Measurements from ENCODE around the gene MRTO4.
"Not testable (repeated sequence)": the region's sequence is repeated elsewhere in the genome, so short reads cannot be mapped to it uniquely, and the experiment has no call there.

- TF ChIP-seq CEBPB (IDR thresholded peaks at IDR 0.05; ENCODE audit: low read depth); POLR2AphosphoS5 (IDR thresholded peaks at IDR 0.05; ENCODE audit: low read depth, low read length); CTCF (IDR thresholded peaks at IDR 0.05 in 2 of 3, conservative IDR thresholded peaks at IDR 0.05 in 1 of 3; ENCODE audit: borderline replicate concordance in 1 of 3, insufficient read depth in 1 of 3, low read depth in 2 of 3, low read length in 2 of 3); SP1 (IDR thresholded peaks at IDR 0.05; ENCODE audit: low read depth); POLR2A (IDR thresholded peaks at IDR 0.05; ENCODE audit: borderline replicate concordance, extremely low read depth, insufficient read depth, insufficient read length); RAD21 (IDR thresholded peaks at IDR 0.05; ENCODE audit: low read depth); REST (IDR thresholded peaks at IDR 0.05; ENCODE audit: low read depth); ATF3 (IDR thresholded peaks at IDR 0.05); EZH2 (IDR thresholded peaks at IDR 0.05): not testable (repeated sequence)
- TF ChIP-seq, protein P1, sequence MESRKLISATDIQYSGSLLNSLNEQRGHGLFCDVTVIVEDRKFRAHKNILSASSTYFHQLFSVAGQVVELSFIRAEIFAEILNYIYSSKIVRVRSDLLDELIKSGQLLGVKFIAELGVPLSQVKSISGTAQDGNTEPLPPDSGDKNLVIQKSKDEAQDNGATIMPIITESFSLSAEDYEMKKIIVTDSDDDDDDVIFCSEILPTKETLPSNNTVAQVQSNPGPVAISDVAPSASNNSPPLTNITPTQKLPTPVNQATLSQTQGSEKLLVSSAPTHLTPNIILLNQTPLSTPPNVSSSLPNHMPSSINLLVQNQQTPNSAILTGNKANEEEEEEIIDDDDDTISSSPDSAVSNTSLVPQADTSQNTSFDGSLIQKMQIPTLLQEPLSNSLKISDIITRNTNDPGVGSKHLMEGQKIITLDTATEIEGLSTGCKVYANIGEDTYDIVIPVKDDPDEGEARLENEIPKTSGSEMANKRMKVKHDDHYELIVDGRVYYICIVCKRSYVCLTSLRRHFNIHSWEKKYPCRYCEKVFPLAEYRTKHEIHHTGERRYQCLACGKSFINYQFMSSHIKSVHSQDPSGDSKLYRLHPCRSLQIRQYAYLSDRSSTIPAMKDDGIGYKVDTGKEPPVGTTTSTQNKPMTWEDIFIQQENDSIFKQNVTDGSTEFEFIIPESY (IDR thresholded peaks at IDR 0.05; ENCODE audit: extremely low read depth, insufficient replicate concordance, low read length) = not testable (repeated sequence)
These were observed 19.7 kb upstream of the MRTO4 start for GRCh38 chr1:19231736-19232523.
